H1 (cell line): Measurements from ENCODE around the gene LRRC8D. TPM values are rescaled to one million over a fixed set of nuclear protein-coding genes. Genes with fewer than 3 reads are reported as not detected.

Source experiments
- CTCF ChIA-PET: fragments of 300-600 bp; sonication (Branson Sonifier 250); formaldehyde crosslinking; loops from one replicate; lab custom pipeline; 2021; ENCODE audit not compliant: partially characterized antibody; lab: Charles Lee
- POLR2A ChIA-PET: fragments of 300-600 bp; sonication (Branson Sonifier 250); formaldehyde crosslinking; loops from one replicate; lab custom pipeline; 2021; ENCODE audit warnings: inconsistent platforms; ENCODE audit not compliant: partially characterized antibody; lab: Charles Lee
- DNase-seq, 2 experiments: peaks; one replicate each; pipeline versions ENCODE4 v3.0.0 to v3.0.0-alpha.2; 2010 to 2022; ENCODE audit warnings: low spot score in 2 of 2, low read depth in 1 of 2, mixed read lengths in 1 of 2
- FAIRE-seq: peaks from 2 replicates; lab custom pipeline; 2011; peaks lifted over from hg19 to GRCh38; lab: Jason Lieb, UNC
- H2AFZ ChIP-seq: 2 replicates; pipeline ENCODE4 v1.8.1; 2012; ENCODE audit warnings: low read length, inconsistent platforms
- H2AK5ac ChIP-seq: 2 replicates; pipeline ENCODE4 v1.6.1; 2013; ENCODE audit warnings: low read depth, low read length
- H2BK120ac ChIP-seq: replicated peaks from 2 replicates; pipeline ENCODE3; 2013; ENCODE audit warnings: low read depth, low read length, inconsistent platforms
- H2BK12ac ChIP-seq: 2 replicates; pipeline ENCODE4 v1.6.1; 2013; ENCODE audit warnings: low read depth, low read length
- H2BK15ac ChIP-seq: 2 replicates; pipeline ENCODE4 v1.6.1; 2013; ENCODE audit warnings: low read length
- H2BK20ac ChIP-seq: 2 replicates; pipeline ENCODE4 v1.6.1; 2013; ENCODE audit warnings: low read length
- H2BK5ac ChIP-seq: 2 replicates; pipeline ENCODE4 v1.6.1; 2013; ENCODE audit warnings: low read depth, low read length
- H3K14ac ChIP-seq: 2 replicates; pipeline ENCODE4 v1.6.1; 2013; ENCODE audit warnings: inconsistent platforms; ENCODE audit not compliant: insufficient read length
- H3K18ac ChIP-seq: 2 replicates; pipeline ENCODE4 v1.6.1; 2013; ENCODE audit warnings: low read length; ENCODE audit errors: extremely low read depth
- H3K23ac ChIP-seq: 2 replicates; pipeline ENCODE4 v1.6.1; 2013; ENCODE audit warnings: inconsistent platforms; ENCODE audit not compliant: insufficient read length
- H3K23me2 ChIP-seq: 2 replicates; pipeline ENCODE4 v1.6.1; 2013; ENCODE audit warnings: low read depth, low read length
- H3K27ac ChIP-seq: 2 replicates; pipeline ENCODE4 v1.6.1; 2011; ENCODE audit warnings: low read depth, low read length, inconsistent platforms
- H3K27me3 ChIP-seq, 4 experiments: replicated peaks in 1 of 4; 1 replicate in 1 of 4; 2 replicates in 3 of 4; pipeline versions ENCODE4 v1.6.1 to v1.8.1; 2011 to 2013; ENCODE audit warnings: low read length in 3 of 4, mild to moderate bottlenecking in 3 of 4, inconsistent platforms in 2 of 4, mixed read lengths in 2 of 4, moderate library complexity in 1 of 4; ENCODE audit not compliant: control insufficient read depth in 3 of 4, insufficient read depth in 3 of 4; ENCODE audit errors: extremely low read depth in 1 of 4
- H3K36me3 ChIP-seq, 4 experiments: 2 replicates each; pipeline versions ENCODE4 v1.6.1 to v1.8.1; 2011 to 2013; ENCODE audit warnings: mild to moderate bottlenecking in 4 of 4, low read length in 3 of 4, moderate library complexity in 2 of 4, control low read depth in 1 of 4, inconsistent platforms in 1 of 4; ENCODE audit not compliant: insufficient read depth in 4 of 4, control insufficient read depth in 2 of 4
- H3K4ac ChIP-seq: replicated peaks from 2 replicates; pipeline ENCODE3; 2013; ENCODE audit warnings: low read length, low read depth, mixed read lengths, inconsistent platforms; ENCODE audit not compliant: insufficient read length
- H3K4me1 ChIP-seq, 4 experiments: replicated peaks in 1 of 4; 1 replicate in 1 of 4; 2 replicates in 3 of 4; pipeline versions ENCODE4 v1.6.1 to v1.8.1; 2011 to 2013; ENCODE audit warnings: low read length in 3 of 4, inconsistent platforms in 2 of 4, mixed read lengths in 1 of 4; ENCODE audit not compliant: insufficient read depth in 4 of 4, control insufficient read depth in 3 of 4
- H3K4me2 ChIP-seq, 2 experiments: 2 replicates each; pipeline versions ENCODE4 v1.6.1 to v1.8.1; 2011 to 2013; ENCODE audit warnings: low read depth in 2 of 2, low read length in 2 of 2, control low read depth in 1 of 2, inconsistent platforms in 1 of 2, mild to moderate bottlenecking in 1 of 2; ENCODE audit not compliant: insufficient read depth in 1 of 2
- H3K4me3 ChIP-seq, 4 experiments: fragments of 200-600, 300-600 bp in 1 of 4; sonication (generic), shearing (Covaris generic), sonication (Bioruptor Twin) in 1 of 4; 2 replicates each; pipeline versions ENCODE4 v1.5.1 to v1.8.1; 2011 to 2016; ENCODE audit warnings: low read length in 4 of 4, low read depth in 3 of 4, control low read depth in 2 of 4, inconsistent platforms in 2 of 4, mild to moderate bottlenecking in 2 of 4, mixed read lengths in 1 of 4, moderate library complexity in 1 of 4; ENCODE audit not compliant: insufficient read depth in 2 of 4; ENCODE audit errors: extremely low read depth in 1 of 4
- H3K56ac ChIP-seq: replicated peaks from 2 replicates; pipeline ENCODE3; 2013; ENCODE audit warnings: low read depth, mild to moderate bottlenecking, mixed read lengths, low read length, inconsistent platforms; ENCODE audit not compliant: insufficient read length
- H3K79me1 ChIP-seq: 2 replicates; pipeline ENCODE4 v1.6.1; 2013; ENCODE audit warnings: low read depth, low read length, control low read depth
- H3K79me2 ChIP-seq, 2 experiments: 2 replicates each; pipeline versions ENCODE4 v1.6.1 to v1.8.1; 2012 to 2013; ENCODE audit warnings: low read length in 2 of 2, mild to moderate bottlenecking in 2 of 2, inconsistent platforms in 1 of 2; ENCODE audit not compliant: insufficient read depth in 2 of 2, control insufficient read depth in 1 of 2
- H3K9ac ChIP-seq, 4 experiments: replicated peaks in 1 of 4; 1 replicate in 1 of 4; 2 replicates in 3 of 4; pipeline versions ENCODE4 v1.6.1 to v1.8.1; 2011 to 2013; ENCODE audit warnings: low read depth in 3 of 4, low read length in 3 of 4, control low read depth in 2 of 4, mild to moderate bottlenecking in 2 of 4, moderate library complexity in 2 of 4, inconsistent platforms in 1 of 4; ENCODE audit errors: extremely low read depth in 1 of 4
- H3K9me3 ChIP-seq, 2 experiments: 2 replicates each; pipeline versions ENCODE4 v1.6.1 to v1.8.1; 2012 to 2013; ENCODE audit warnings: mild to moderate bottlenecking in 2 of 2, moderate library complexity in 2 of 2, control low read depth in 1 of 2, inconsistent platforms in 1 of 2, low read depth in 1 of 2, low read length in 1 of 2, mixed read lengths in 1 of 2; ENCODE audit not compliant: insufficient read depth in 2 of 2
- H4K20me1 ChIP-seq, 2 experiments: replicated peaks in 1 of 2; 2 replicates each; pipeline versions ENCODE3 to v1.8.1; 2011 to 2013; ENCODE audit warnings: inconsistent platforms in 2 of 2, low read length in 2 of 2, mild to moderate bottlenecking in 1 of 2; ENCODE audit not compliant: insufficient read depth in 2 of 2, control insufficient read depth in 1 of 2
- H4K5ac ChIP-seq: 2 replicates; pipeline ENCODE4 v1.6.1; 2013; ENCODE audit warnings: low read length, low read depth, mixed read lengths, inconsistent platforms; ENCODE audit not compliant: insufficient read length
- H4K8ac ChIP-seq: 2 replicates; pipeline ENCODE4 v1.8.0; 2013; ENCODE audit warnings: mild to moderate bottlenecking, moderate library complexity, low read length, inconsistent platforms; ENCODE audit not compliant: insufficient read depth; ENCODE audit errors: extremely low read depth
- H4K91ac ChIP-seq: replicated peaks from 2 replicates; pipeline ENCODE3; 2013; ENCODE audit warnings: low read length, mixed read lengths, inconsistent platforms; ENCODE audit not compliant: insufficient read length
- BACH1 ChIP-seq: IDR thresholded peaks from 2 replicates; pipeline ENCODE4 v1.6.1; 2012; ENCODE audit warnings: low read length, improper control_type of control experiment
- POLR2AphosphoS5 ChIP-seq: IDR thresholded peaks from 2 replicates; pipeline ENCODE4 v1.6.1; 2011; ENCODE audit warnings: low read depth, low read length
- RBBP5 ChIP-seq: IDR thresholded peaks from 2 replicates; pipeline ENCODE4 v1.7.1; 2012; ENCODE audit warnings: low read depth, mild to moderate bottlenecking, inconsistent platforms, low read length, moderate library complexity, borderline replicate concordance
- TAF1 ChIP-seq: IDR thresholded peaks from 2 replicates; pipeline ENCODE4 v1.6.1; 2011; ENCODE audit warnings: mild to moderate bottlenecking, low read depth, low read length
- TBP ChIP-seq: IDR thresholded peaks from 2 replicates; pipeline ENCODE4 v1.6.1; 2011; ENCODE audit warnings: low read depth, low read length, improper control_type of control experiment
- WGBS, 2 experiments: shearing (Covaris generic) in 1 of 2; methylation state at CpG; one replicate each; pipeline versions ENCODE4 v1.1.6 to v1.1.7; 2013 to 2015; ENCODE audit warnings: low lambda C conversion rate in 2 of 2, mixed read lengths in 2 of 2, inconsistent platforms in 1 of 2, low coverage in 1 of 2, missing lambda C conversion rate in 1 of 2; ENCODE audit not compliant: insufficient replicate concordance in 2 of 2, insufficient coverage in 1 of 2, insufficient read length in 1 of 2; ENCODE audit errors: extremely low coverage in 1 of 2, missing lambda C conversion rate in 1 of 2; 5-methylcytosine and 5-hydroxymethylcytosine counted together
- polyA plus RNA-seq, 7 experiments: library from polyadenylated mRNA; depleted of rRNA in 3 of 7; stranded (reverse) in 5 of 7; unstranded in 2 of 7; fragments of >200 nt in 5 of 7; fragments of 200-250 nt in 2 of 7; gene quantifications; 1 replicate in 5 of 7; 2 replicates in 1 of 7; 4 replicates in 1 of 7; pipeline versions ENCODE4 v1.2.1 to v1.2.3, GENCODE V29; 2011 to 2013; ENCODE audit warnings: missing spikeins in 2 of 7, mixed read lengths in 2 of 7
- total RNA-seq: library from RNA; stranded (reverse); fragmentation: NEBNext Ultra II Directional; extraction: Animal tissue kit (Norgen Biotek cat#: 25700); gene quantifications from 2 replicates; pipeline ENCODE4 v1.2.1, GENCODE V29; 2021

LRRC8D gene
- total and polyA plus RNA-seq, 2 of the 8 experiments (the other 6 are each of a cell fraction or from before 2014, with no cell fraction given) = 42.0 to 58.5 TPM

- H3K14ac ChIP-seq = no peak overlapping the region
- POLR2A ChIA-PET = interaction anchor here (1.2 to 1.7 kb wide), 5 partner anchors 12 to 82 kb away, joined by 3 to 5 read pairs (median 3); no protein-coding TSS in a partner anchor
- peaks cover 0 to 2% of the 10 kb centered on the region in 2 experiments for H4K20me1 ChIP-seq
- no peak for FAIRE-seq
- H3K27me3 ChIP-seq = no peaks in the 10 kb centered on the region
- H3K4me1 ChIP-seq = peaks cover 3 to 29% (median 22%) of the 10 kb centered on the region in 4 experiments; a peak in 5 of 7 replicates
- H4K91ac ChIP-seq = no peak overlapping the region
- no peak overlapping the region for H2BK15ac ChIP-seq
- no peaks in the 10 kb centered on the region for H3K36me3 ChIP-seq
- H3K56ac ChIP-seq = no peak overlapping the region
- H2BK120ac ChIP-seq = peak overlapping the region; percentile 45
- peaks cover 0 to 48% of the 10 kb centered on the region in 2 experiments; a peak in 3 of 4 replicates for H3K79me2 ChIP-seq
- H2BK20ac ChIP-seq = peak overlapping the region; percentile 50; the same call in 1 of the 2 replicates
- no peak overlapping the region for H3K4me3 ChIP-seq
- H2BK5ac ChIP-seq = peak overlapping the region; percentile 38
- no peak overlapping the region for H3K23ac ChIP-seq
- peak overlapping the region in 1 of 2 experiments; percentile 24; a peak in 1 of 4 replicates for H3K4me2 ChIP-seq
- no peak overlapping the region for H2AFZ ChIP-seq
- H2BK12ac ChIP-seq = peak overlapping the region; percentile 17; the same call in 1 of the 2 replicates
- H3K23me2 ChIP-seq = no peaks in the 10 kb centered on the region
- TF ChIP-seq TBP (no peak), RBBP5 (no peak), TAF1 (no peak), BACH1 (no peak), POLR2AphosphoS5 (no peak)
- peak overlapping the region; percentile 10; the same call in 1 of the 2 replicates for H2AK5ac ChIP-seq
- H3K4ac ChIP-seq = no peak overlapping the region
- peak overlapping the region; percentile 61; the same call in 1 of the 2 replicates for H3K27ac ChIP-seq
- CTCF ChIA-PET = interaction anchor here (1.1 to 2.3 kb wide), 2 partner anchors 13 to 66 kb away, joined by 3 to 6 read pairs; no protein-coding TSS in a partner anchor
- no peak for DNase-seq
- H3K9ac ChIP-seq = no peak overlapping the region
- peaks cover 2% of the 10 kb centered on the region; the same call in 1 of the 2 replicates for H3K79me1 ChIP-seq
- no peaks in the 10 kb centered on the region for H3K9me3 ChIP-seq
- H3K18ac ChIP-seq = no peak overlapping the region
- no peak overlapping the region for H4K5ac ChIP-seq
- WGBS, 2 experiments = 87% methylated on average over 5 of the region's 5 CpGs; no CpG with 5 or more reads in 1 of the 2 experiments
- no peak overlapping the region for H4K8ac ChIP-seq
These were observed 85.3 kb downstream of the LRRC8D start for GRCh38 chr1:89906088-89906487.
